OCI-LY7 (cell line): ENCODE data around the gene RGS4.

Experiments used
- CTCF ChIP-seq: fragments of 200-600 bp; sonication (generic); conservative IDR thresholded peaks from 2 replicates; pipeline ENCODE4 v1.5.1; 2014; ENCODE audit warnings: mild to moderate bottlenecking, antibody characterized with exemption, low read length, moderate library complexity, mixed read lengths
- EZH2phosphoT487 ChIP-seq: fragments of 200-600 bp; sonication (generic); IDR thresholded peaks from 2 replicates; pipeline ENCODE4 v1.6.1; 2018; ENCODE audit warnings: low read depth, borderline replicate concordance, mild to moderate bottlenecking, mixed run types, antibody characterized with exemption, low read length, moderate library complexity, mixed read lengths

- TF ChIP-seq CTCF = no peak
- no peak for TF ChIP-seq EZH2phosphoT487
Measured at GRCh38 chr1:163085041-163085903, 16.1 kb downstream of the RGS4 start.
